Skeletal muscle tissue (tissue), 4 donors: ENCODE measurements around the gene OR52E2. TPM values are rescaled to one million over a fixed set of nuclear protein-coding genes. Genes with fewer than 3 reads are reported as not detected.

Source experiments
- H3K27ac ChIP-seq: one replicate; pipeline ENCODE4 v1.7.0; 2013; ENCODE audit warnings: mild to moderate bottlenecking, low read depth, low read length, inconsistent platforms
- H3K27me3 ChIP-seq, 3 donors: one replicate each; pipeline ENCODE4 v1.7.0; 2013; ENCODE audit warnings: low read length in 3 of 3; ENCODE audit not compliant: control insufficient read depth in 3 of 3, insufficient read depth in 3 of 3
- H3K36me3 ChIP-seq, 3 donors: one replicate each; pipeline ENCODE4 v1.7.0; 2013; ENCODE audit warnings: low read length in 3 of 3; ENCODE audit not compliant: control insufficient read depth in 3 of 3, insufficient read depth in 3 of 3
- H3K4me1 ChIP-seq, 3 donors: one replicate each; pipeline ENCODE4 v1.7.0; 2013; ENCODE audit warnings: low read length in 3 of 3, mild to moderate bottlenecking in 3 of 3; ENCODE audit not compliant: control insufficient read depth in 3 of 3, insufficient read depth in 3 of 3
- H3K4me3 ChIP-seq, 3 donors: one replicate each; pipeline ENCODE4 v1.7.0; 2013; ENCODE audit warnings: low read length in 3 of 3
- H3K9ac ChIP-seq, 3 donors: one replicate each; pipeline ENCODE4 v1.7.0; 2013; ENCODE audit warnings: low read length in 3 of 3, mild to moderate bottlenecking in 3 of 3, moderate library complexity in 2 of 3, low read depth in 1 of 3
- H3K9me3 ChIP-seq, 3 donors: one replicate each; pipeline ENCODE4 v1.7.0; 2013; ENCODE audit warnings: low read length in 3 of 3; ENCODE audit not compliant: control insufficient read depth in 3 of 3
- total RNA-seq: library from RNA; depleted of rRNA; stranded (reverse); fragments of >200 nt; gene quantifications from one replicate; pipeline ENCODE4 v1.2.3, GENCODE V29; 2014
- donor health status: Osteomylitis.

Gene OR52E2
- not detected for total RNA-seq

GRCh38 chr11:5059391-5059790 lies at the start of gene OR52E2:
Gene OR52E2, minus strand, starts transcription at chr11:5059627. Its CDS starts 0 bp downstream, at chr11:5059627.
- H3K9me3 ChIP-seq = no peaks in the 10 kb centered on the region
- no peaks in the 10 kb centered on the region for H3K27me3 ChIP-seq

GRCh38 chr11:5107285-5107684 lies 47.9 kb upstream of the OR52E2 start:
- no peak overlapping the region for H3K9ac ChIP-seq
- H3K36me3 ChIP-seq = no peaks in the 10 kb centered on the region
- no peak overlapping the region for H3K4me3 ChIP-seq
- H3K27me3 ChIP-seq = no peaks in the 10 kb centered on the region
- H3K4me1 ChIP-seq = no peaks in the 10 kb centered on the region
- no peak overlapping the region for H3K27ac ChIP-seq
- no peaks in the 10 kb centered on the region for H3K9me3 ChIP-seq

More at GRCh38 chr11:5059391-5059790, at the start of gene OR52E2:
- H3K9ac ChIP-seq = no peak within 1 kb of the TSS
- H3K36me3 ChIP-seq = no peaks in the 10 kb centered on the region
- H3K4me1 ChIP-seq = no peaks in the 10 kb centered on the region
- H3K4me3 ChIP-seq = no peak within 1 kb of the TSS
- H3K27ac ChIP-seq = no peak within 1 kb of the TSS

GRCh38 chr11:5103066-5103465 lies 43.6 kb upstream of the OR52E2 start:
- Histone ChIP-seq H3K36me3 (no peaks in the 10 kb centered on the region), H3K27ac (no peak overlapping the region), H3K4me3 (no peak overlapping the region), H3K27me3 (no peaks in the 10 kb centered on the region), H3K9ac (no peak overlapping the region), H3K4me1 (no peaks in the 10 kb centered on the region), H3K9me3 (no peaks in the 10 kb centered on the region)

GRCh38 chr11:5102246-5102645 lies 42.8 kb upstream of the OR52E2 start:
- H3K36me3 ChIP-seq = no peaks in the 10 kb centered on the region
- H3K4me3 ChIP-seq = no peak overlapping the region
- H3K27ac ChIP-seq = no peak overlapping the region
- H3K4me1 ChIP-seq = no peaks in the 10 kb centered on the region
- H3K9me3 ChIP-seq = no peaks in the 10 kb centered on the region
- no peaks in the 10 kb centered on the region for H3K27me3 ChIP-seq
- no peak overlapping the region for H3K9ac ChIP-seq

GRCh38 chr11:5096011-5096410 lies 36.6 kb upstream of the OR52E2 start:
- no peaks in the 10 kb centered on the region for H3K4me1 ChIP-seq
- no peak overlapping the region for H3K4me3 ChIP-seq
- no peak overlapping the region for H3K9ac ChIP-seq
- no peaks in the 10 kb centered on the region for H3K9me3 ChIP-seq
- no peaks in the 10 kb centered on the region for H3K36me3 ChIP-seq
- H3K27ac ChIP-seq = no peak overlapping the region
- H3K27me3 ChIP-seq = no peaks in the 10 kb centered on the region

GRCh38 chr11:5092821-5093585 lies 33.6 kb upstream of the OR52E2 start:
- no peaks in the 10 kb centered on the region for H3K4me1 ChIP-seq
- H3K27ac ChIP-seq = no peak overlapping the region
- no peaks in the 10 kb centered on the region for H3K27me3 ChIP-seq
- H3K9ac ChIP-seq = no peak overlapping the region
- no peak overlapping the region for H3K4me3 ChIP-seq
- H3K9me3 ChIP-seq = no peaks in the 10 kb centered on the region
- no peaks in the 10 kb centered on the region for H3K36me3 ChIP-seq

- H3K27me3 ChIP-seq = no peaks in the 10 kb centered on the region
- H3K27ac ChIP-seq = no peak overlapping the region
- H3K9me3 ChIP-seq = no peaks in the 10 kb centered on the region
- no peaks in the 10 kb centered on the region for H3K36me3 ChIP-seq
- no peaks in the 10 kb centered on the region for H3K4me1 ChIP-seq
- no peak overlapping the region for H3K4me3 ChIP-seq
- H3K9ac ChIP-seq = no peak overlapping the region
Observed at GRCh38 chr11:5090668-5091067, 31.2 kb upstream of the OR52E2 start.

- no peaks in the 10 kb centered on the region for H3K36me3 ChIP-seq
- H3K9me3 ChIP-seq = no peaks in the 10 kb centered on the region
- no peak overlapping the region for H3K9ac ChIP-seq
- H3K4me1 ChIP-seq = no peaks in the 10 kb centered on the region
- H3K27ac ChIP-seq = no peak overlapping the region
- H3K27me3 ChIP-seq = no peaks in the 10 kb centered on the region
- no peak overlapping the region for H3K4me3 ChIP-seq
Observed at GRCh38 chr11:5088556-5088955, 29.1 kb upstream of the OR52E2 start.

- no peaks in the 10 kb centered on the region for H3K9me3 ChIP-seq
- no peaks in the 10 kb centered on the region for H3K4me1 ChIP-seq
- H3K9ac ChIP-seq = no peak overlapping the region
- no peaks in the 10 kb centered on the region for H3K36me3 ChIP-seq
- H3K4me3 ChIP-seq = no peak overlapping the region
- H3K27me3 ChIP-seq = no peaks in the 10 kb centered on the region
- no peak overlapping the region for H3K27ac ChIP-seq
Observed at GRCh38 chr11:5083602-5084001, 24.2 kb upstream of the OR52E2 start.

GRCh38 chr11:5081405-5081804 lies 22.0 kb upstream of the OR52E2 start:
- no peaks in the 10 kb centered on the region for H3K27me3 ChIP-seq
- H3K4me1 ChIP-seq = no peaks in the 10 kb centered on the region
- no peaks in the 10 kb centered on the region for H3K9me3 ChIP-seq
- H3K27ac ChIP-seq = no peak overlapping the region
- no peak overlapping the region for H3K4me3 ChIP-seq
- no peaks in the 10 kb centered on the region for H3K36me3 ChIP-seq
- H3K9ac ChIP-seq = no peak overlapping the region
